HUES48 (cell line): Measurements from ENCODE around the gene CCDC81.

ENCODE experiments used
- H3K27ac ChIP-seq: one replicate; pipeline ENCODE4 v1.7.0; 2013; ENCODE audit warnings: low read depth, low read length, inconsistent platforms
- H3K27me3 ChIP-seq: 2 replicates; pipeline ENCODE4 v1.6.1; 2013; ENCODE audit warnings: mild to moderate bottlenecking, low read length; ENCODE audit not compliant: control insufficient read depth, insufficient read depth
- H3K36me3 ChIP-seq: 2 replicates; pipeline ENCODE4 v1.6.1; 2013; ENCODE audit warnings: low read length; ENCODE audit not compliant: control insufficient read depth, insufficient read depth
- H3K4me1 ChIP-seq: 2 replicates; pipeline ENCODE4 v1.6.1; 2013; ENCODE audit warnings: mild to moderate bottlenecking, low read length; ENCODE audit not compliant: control insufficient read depth, insufficient read depth
- H3K4me3 ChIP-seq: 2 replicates; pipeline ENCODE4 v1.5.1; 2013; ENCODE audit warnings: mild to moderate bottlenecking, low read depth, low read length
- H3K9ac ChIP-seq: 2 replicates; pipeline ENCODE4 v1.6.1; 2013; ENCODE audit warnings: mild to moderate bottlenecking, low read depth, low read length, moderate library complexity
- H3K9me3 ChIP-seq: 2 replicates; pipeline ENCODE4 v1.6.1; 2013; ENCODE audit warnings: low read length; ENCODE audit not compliant: control insufficient read depth, insufficient read depth

The CCDC81 gene

DNA sequence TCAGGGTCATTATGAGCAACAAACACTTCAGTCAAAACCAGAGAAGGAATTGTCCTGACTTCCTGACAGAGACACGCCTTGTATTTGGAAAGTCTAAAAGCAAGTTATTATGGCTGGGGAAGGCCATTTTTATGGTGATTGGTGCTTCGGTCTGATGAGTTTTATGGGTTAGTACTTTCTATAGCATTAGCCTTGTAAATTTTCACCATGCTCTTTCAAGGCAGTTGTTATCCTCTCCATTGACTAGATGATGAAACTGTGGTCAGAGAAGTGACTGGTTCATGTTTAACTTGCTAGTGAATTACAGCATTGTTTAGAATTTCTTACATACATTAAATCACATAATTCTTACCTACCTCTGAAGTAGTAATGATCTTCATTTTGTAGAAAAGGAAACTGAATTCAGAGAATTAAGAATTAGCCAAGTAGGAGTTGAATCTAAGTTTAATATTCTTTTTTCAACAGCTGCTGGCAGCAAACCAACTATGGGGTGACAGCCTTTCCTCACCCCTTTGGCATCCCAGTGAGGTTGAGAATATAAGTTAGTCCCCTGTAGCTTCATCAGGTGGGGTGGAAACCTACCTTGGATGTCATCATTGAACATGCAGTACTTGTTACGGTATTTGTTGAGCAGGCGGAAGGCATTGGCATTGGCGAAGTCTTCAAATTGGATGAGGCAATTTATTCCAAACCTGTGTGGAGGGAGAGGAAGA lies 90.0 kb downstream of the CCDC81 start:
- Histone ChIP-seq H3K27me3 (no peaks in the 10 kb centered on the region), H3K36me3 (no peaks in the 10 kb centered on the region), H3K9me3 (no peaks in the 10 kb centered on the region), H3K27ac (no peak overlapping the region), H3K4me1 (no peaks in the 10 kb centered on the region), H3K9ac (no peak overlapping the region), H3K4me3 (no peak overlapping the region)

DNA sequence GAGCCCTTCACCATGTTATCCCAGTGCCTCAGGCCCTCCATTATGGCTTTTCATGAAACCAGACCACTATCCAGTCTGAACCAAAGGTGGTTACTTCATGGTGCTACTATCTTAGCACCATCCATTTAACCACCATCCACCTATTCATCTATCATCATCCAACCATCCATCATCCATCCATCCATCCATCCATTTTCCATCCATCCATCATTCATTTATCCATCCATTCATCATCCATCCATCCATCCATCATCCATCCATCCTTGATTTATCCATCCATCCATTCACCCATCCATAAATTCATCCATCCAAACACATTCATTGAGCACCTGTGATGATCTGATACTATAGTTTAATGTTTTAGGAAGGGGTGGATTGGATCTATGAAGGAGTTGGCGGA lies 93.5 kb downstream of the CCDC81 start:
- Histone ChIP-seq H3K36me3 (no peaks in the 10 kb centered on the region), H3K4me1 (no peaks in the 10 kb centered on the region), H3K9me3 (no peaks in the 10 kb centered on the region), H3K27ac (no peak overlapping the region), H3K27me3 (no peaks in the 10 kb centered on the region), H3K9ac (no peak overlapping the region), H3K4me3 (no peak overlapping the region)

DNA sequence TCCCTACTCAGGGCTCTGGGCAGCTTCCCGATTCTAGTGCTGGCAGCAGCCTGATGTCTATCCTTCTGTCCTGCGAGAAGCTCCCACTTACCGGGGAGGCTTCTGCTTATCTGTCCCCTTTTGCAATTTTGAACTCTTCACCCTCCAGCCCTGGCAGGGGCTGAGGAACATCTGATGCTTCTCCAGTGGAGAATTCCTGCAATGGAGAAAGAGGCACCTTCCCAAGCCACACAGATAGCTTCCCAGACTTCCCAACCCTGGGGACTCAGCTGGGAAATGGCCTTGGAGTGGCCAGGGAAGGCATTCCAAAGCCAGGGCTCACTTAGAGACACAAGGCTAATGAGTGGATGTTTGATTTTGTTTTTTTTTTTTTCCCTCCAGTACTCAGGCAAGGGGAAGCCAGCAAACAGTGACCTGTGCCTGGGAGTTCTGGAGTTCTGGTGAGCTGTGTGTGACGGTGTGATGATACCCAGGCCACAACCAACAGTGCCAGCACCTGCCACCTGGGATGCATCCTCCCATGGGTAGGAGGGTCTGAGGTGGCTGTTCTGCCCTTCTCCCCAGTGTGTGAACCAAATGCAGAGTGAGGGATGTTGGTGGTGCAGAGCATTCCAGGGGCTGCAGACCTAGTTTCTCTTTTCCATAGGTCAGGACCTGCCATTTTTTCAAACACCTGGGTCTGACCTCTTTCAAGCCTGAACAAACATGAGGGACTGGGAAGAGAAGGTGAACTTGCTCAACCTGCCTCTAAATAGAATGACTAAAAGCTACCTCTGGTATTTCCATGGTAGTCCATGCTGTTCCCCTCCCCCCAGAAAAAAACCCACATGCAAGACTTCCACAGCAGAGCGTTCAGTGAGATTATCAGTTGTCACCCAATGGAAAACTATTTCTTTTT lies 95.1 kb downstream of the CCDC81 start:
- no peaks in the 10 kb centered on the region for H3K4me1 ChIP-seq
- no peaks in the 10 kb centered on the region for H3K36me3 ChIP-seq
- H3K27me3 ChIP-seq: no peaks in the 10 kb centered on the region
- no peaks in the 10 kb centered on the region for H3K9me3 ChIP-seq
- H3K27ac ChIP-seq: no peak overlapping the region
- H3K9ac ChIP-seq: no peak overlapping the region
- H3K4me3 ChIP-seq: no peak overlapping the region
